RWPE1 (cell line): ENCODE measurements around the gene USB1.

ENCODE experiments used
- CTCF ChIA-PET: fragments of 350-600 bp; sonication (Branson Sonifier 250); formaldehyde crosslinking; extraction: SDS; loops from one replicate; lab custom pipeline; 2021; lab: Yijun Ruan, JAX
- POLR2A ChIA-PET: fragments of 400-600 bp; formaldehyde crosslinking; extraction: SDS; loops from one replicate; lab custom pipeline; 2020; ENCODE audit warnings: antibody characterized with exemption; ENCODE audit not compliant: low non-redundant PET; lab: Yijun Ruan, JAX
- DNase-seq: peaks from one replicate; pipeline ENCODE4 v3.0.0; 2012; ENCODE audit warnings: low spot score
- H3K27ac ChIP-seq: fragments of 450-650 bp; 2 replicates; pipeline ENCODE4 v1.5.1; 2017
- TF ChIP-seq, protein P1 (sequence below): fragments of 450-650 bp; conservative IDR thresholded peaks from 2 replicates; pipeline ENCODE4 v1.5.1; 2017; ENCODE audit warnings: low read depth, mild to moderate bottlenecking

USB1 gene

DNA sequence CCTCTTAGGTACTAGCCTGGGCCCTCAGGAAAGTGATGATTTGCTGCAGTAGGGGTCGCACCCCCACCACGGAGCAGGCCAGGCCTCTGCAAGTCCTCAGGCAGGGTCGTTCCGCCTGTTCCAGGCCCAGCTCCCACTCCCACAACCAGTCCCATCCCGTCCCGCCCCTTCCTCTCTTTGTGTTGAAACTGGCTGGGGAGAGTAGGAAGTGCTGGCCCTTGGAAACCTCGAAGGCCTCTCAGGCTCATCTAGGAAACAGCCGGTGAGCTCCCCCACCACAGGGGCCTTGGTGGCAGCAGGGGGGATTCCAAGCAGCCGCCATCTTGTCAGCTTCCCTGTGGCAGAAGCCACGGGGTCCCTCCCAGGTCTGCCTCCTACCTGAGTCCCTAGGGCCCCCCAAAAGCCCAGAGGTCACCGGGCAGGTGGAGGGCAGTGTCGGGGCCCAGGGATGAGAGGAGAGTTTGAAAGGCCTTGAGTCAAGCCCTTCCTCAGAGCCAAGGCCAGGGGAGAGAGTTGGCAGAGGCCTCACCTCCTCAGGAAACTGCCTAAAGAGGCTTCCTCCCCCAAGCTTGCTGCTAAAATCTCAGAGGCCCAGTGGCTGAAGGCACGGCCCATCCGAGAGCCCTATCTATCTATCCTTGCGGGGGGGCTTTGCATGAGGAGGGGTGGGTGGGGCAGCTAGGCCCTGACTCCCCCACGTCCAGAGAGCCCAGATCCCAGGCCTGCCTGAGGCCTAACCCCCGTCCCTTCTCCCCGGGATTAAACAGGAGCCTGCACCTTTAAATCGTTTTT is 46.5 kb downstream of the USB1 start:
- no peak for DNase-seq
- TF ChIP-seq, protein P1, sequence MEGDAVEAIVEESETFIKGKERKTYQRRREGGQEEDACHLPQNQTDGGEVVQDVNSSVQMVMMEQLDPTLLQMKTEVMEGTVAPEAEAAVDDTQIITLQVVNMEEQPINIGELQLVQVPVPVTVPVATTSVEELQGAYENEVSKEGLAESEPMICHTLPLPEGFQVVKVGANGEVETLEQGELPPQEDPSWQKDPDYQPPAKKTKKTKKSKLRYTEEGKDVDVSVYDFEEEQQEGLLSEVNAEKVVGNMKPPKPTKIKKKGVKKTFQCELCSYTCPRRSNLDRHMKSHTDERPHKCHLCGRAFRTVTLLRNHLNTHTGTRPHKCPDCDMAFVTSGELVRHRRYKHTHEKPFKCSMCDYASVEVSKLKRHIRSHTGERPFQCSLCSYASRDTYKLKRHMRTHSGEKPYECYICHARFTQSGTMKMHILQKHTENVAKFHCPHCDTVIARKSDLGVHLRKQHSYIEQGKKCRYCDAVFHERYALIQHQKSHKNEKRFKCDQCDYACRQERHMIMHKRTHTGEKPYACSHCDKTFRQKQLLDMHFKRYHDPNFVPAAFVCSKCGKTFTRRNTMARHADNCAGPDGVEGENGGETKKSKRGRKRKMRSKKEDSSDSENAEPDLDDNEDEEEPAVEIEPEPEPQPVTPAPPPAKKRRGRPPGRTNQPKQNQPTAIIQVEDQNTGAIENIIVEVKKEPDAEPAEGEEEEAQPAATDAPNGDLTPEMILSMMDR, result no peak
- CTCF ChIA-PET, result no interaction called here
- POLR2A ChIA-PET, result interaction anchor here (0.6 kb wide), 1 partner anchor 149 kb away, joined by 3 read pairs; no protein-coding TSS in a partner anchor
- H3K27ac ChIP-seq, result no peak overlapping the region

DNA sequence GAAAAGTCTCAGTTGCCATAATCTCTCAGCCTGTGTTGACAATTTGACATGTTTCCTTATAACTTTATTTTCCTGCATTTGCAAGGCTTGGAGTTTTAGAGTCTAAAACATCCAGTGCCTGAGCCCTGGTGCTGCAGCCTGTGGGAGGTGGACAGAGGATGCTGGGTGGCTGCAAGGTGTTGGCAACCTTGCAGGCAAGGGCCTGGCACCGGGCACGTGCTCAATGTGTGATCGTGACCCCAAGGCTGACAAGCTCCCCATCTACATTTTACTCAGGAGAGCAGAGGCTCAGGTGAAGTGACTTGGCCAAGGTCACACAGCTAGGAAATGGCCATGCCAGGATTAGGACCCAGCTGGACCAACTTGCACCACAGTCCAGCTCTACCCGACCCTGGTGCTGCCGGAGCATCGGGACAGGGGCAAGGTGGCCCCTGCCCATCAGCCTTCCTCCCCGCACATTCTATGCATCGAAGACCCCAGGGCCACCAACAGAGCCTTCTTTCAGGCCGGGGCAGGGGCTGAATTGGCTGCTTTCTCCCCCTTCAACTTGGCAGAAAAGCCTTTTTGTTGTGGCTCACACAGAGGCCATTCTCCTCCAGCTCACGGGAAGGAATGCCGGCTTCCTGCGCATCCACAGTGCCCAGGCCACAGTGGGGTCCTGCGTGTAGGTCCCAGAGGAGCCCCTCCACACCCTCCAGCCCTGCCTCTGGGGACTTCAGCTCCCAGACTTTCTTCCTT is 47.5 kb downstream of the USB1 start:
- TF ChIP-seq, protein P1, result no peak
- no peak overlapping the region for H3K27ac ChIP-seq
- CTCF ChIA-PET, result interaction anchor here (0.5 kb wide), 1 partner anchor 25 kb away, joined by 5 read pairs; no protein-coding TSS in a partner anchor
- no peak for DNase-seq
- POLR2A ChIA-PET, result no interaction called here

DNA sequence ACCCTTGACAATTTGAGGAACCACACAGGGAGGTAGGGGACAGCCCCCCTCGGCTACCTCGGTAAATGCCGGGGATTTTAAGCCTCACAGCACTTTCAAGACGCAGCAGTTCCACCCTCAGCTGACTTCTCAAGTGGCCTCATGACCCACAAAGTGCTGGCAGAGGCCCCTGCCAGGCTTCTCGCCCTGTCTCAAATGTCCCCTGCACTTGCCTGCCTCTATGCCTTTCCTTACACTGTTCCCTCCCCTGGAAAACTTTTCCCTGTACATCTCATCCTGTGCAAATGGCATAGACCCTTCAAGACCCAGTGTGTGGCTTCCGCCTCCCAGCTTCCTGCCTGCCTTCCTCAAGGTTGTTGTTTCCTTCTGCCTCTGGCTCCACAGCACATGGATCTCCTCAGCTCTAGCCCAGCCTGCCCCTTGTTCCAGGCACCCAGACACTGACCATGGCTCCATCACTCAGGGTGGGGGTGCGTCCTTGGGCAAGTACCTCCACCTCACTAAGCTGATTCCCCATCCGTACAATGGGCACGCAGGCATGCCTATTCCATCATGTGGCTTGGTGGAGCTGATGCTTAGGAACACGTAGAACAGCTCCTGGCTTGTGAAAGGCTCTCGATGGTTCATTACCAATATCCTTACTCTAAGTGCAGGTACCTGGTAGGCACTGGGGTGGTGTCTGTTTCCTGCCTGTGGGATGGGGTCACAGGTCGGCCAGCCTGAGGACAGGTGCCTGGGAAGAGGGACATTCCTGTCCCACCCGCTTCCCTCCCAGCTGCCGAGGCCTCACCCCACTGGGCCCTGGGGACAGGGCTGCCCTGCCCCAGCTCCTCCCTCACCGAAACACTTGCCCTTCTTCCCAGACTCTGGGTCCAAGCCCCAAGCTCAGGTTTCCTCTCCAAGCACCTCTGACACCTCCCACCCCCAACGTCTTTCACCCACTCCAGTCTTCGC is 48.3 kb downstream of the USB1 start:
- ChIA-PET CTCF (no interaction called here), POLR2A (no interaction called here)
- no peak overlapping the region for H3K27ac ChIP-seq
- DNase-seq, result no peak
- TF ChIP-seq, protein P1, result no peak

DNA sequence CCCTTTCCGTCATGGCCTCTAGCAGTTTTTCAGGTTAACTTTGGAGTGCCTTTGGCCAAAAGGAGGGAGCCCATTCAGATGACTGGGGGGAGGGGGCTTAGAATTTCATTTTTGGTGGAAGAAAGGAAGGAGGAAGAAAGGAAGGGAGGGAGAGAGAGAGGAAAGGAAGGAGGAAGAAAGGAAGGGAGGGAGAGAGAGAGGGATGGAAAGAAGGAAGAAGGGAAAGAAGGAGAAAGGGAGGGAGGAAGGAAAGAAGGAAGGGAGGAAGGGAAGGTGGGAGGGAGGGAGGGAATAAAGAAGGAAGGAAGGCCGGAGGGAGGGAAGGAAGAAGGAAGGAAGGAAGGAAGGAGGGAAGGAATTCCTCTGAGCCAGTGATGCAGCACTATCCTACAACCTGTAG is 50.1 kb downstream of the USB1 start:
- no peak overlapping the region for H3K27ac ChIP-seq
- POLR2A ChIA-PET, result no interaction called here
- no peak for DNase-seq
- TF ChIP-seq, protein P1, result no peak
- CTCF ChIA-PET, result no interaction called here

DNA sequence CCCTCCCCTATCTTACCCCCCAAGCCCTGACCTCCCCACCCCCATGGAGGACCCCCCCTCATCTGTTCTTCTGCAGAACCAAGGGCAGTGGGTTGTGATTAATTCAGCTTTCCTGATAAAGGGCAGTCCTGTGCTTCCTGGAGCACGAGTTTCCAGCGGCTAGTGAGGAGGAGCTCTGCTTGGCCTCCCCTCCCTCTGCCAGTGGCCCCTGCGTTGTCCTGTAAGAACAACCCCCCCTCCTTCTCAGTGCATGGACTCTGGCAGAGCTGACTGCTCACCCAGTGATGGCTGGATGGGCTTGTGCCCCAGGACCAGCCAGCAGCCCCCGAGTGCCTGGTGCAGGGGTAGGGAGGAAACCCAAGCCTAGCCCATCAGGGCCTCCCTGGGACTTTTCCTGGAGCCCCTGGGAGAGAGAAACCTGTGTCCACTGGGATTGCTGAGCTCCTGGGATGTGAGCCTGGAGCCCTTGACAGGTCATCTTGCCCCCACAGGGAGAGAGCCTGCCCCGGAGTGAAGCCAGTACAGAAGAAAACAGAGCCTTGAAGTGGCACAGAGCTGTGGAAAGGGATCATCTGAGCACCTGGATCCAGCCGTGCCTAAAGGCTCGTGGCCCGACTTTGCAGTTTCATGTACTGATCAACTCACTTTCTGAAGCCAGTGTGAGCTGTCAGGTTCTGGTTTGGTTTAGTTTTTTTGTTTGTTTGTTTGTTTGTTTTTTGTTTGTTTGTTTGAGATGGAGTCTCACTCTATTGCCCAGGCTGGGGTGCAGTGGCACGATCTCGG is 50.8 kb downstream of the USB1 start:
- CTCF ChIA-PET, result interaction anchor here (0.6 kb wide), 1 partner anchor 312 kb away, joined by 3 read pairs; no protein-coding TSS in a partner anchor
- TF ChIP-seq, protein P1, result no peak
- no peak overlapping the region for H3K27ac ChIP-seq
- POLR2A ChIA-PET, result no interaction called here
- no peak for DNase-seq
